SK-N-DZ (cell line): Measurements from ENCODE around the gene IL22RA1.

Experiments
- DNase-seq: peaks from one replicate; pipeline ENCODE4 v3.0.0-alpha.2; 2015; ENCODE audit warnings: low spot score

The IL22RA1 gene

GRCh38 chr1:24138476-24139221 lies 4.3 kb downstream of the IL22RA1 start:
- DNase-seq: no peak

DNA sequence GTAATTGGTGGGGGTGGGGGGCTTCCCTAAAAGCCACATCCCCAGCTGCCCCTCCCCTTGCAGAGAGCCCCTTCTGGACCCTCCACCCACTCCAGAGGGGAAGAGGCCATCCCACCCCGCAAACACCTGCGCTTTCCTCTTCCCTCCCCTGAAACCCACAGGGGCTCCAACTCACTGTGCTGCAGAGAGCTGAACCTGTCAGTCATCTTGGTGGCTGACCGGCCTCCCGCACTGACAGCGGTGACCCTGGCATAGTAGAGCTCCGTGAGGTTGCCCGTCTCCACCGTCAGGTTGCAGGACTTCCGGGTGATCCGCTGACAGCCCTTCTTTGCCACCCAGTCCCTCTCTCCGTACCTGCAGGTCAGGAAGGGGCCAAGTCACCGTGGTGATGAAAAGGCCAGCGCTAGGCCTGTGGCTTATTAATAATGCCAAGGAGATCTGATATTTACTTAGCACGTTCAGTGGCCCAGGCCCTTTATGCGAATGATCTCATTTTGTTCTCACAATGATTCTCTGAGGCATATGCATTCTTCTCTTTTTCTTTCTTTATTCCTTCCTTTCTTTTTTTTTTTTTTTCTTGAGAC lies 5.9 kb downstream of the IL22RA1 start:
- no peak for DNase-seq

- DNase-seq: no peak
These were observed 8.6 kb downstream of the IL22RA1 start for GRCh38 chr1:24134376-24134775.

DNA sequence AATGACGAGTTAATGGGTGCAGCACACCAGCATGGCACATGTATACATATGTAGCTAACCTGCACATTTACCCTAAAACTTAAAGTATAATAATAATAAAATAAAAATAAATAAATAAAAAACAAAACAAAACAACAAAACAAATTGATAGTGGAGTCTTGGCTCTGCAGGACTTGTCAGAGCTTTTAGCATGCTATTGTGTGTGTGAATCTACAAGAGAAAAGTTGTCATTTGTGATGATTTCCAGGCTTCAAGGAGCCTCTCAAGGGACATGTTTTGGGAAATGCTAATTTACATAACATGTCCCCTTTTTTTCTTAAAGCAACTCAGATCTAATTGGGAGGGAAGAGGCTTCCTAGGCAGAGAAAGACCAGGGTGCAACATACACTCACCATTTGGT lies 9.1 kb downstream of the IL22RA1 start:
- no peak for DNase-seq

DNA sequence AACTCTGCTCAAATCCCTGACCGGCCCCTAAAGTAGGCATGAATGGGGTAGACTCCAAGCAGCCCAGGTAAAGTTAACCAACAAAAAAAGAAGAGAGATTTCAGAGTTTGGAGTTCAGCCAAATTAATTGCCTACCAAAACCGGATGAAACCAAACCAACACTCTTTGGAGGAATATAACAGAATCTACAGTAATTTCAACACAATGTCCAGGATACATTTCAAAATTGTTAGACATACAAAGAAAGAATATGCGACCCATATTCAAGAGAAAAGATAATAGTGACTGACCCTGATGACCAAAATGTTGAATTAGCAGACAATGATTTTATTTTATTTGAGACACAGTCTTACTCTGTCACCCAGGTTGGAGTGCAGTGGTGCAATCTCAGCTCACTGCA lies 12.6 kb downstream of the IL22RA1 start:
- no peak for DNase-seq

DNA sequence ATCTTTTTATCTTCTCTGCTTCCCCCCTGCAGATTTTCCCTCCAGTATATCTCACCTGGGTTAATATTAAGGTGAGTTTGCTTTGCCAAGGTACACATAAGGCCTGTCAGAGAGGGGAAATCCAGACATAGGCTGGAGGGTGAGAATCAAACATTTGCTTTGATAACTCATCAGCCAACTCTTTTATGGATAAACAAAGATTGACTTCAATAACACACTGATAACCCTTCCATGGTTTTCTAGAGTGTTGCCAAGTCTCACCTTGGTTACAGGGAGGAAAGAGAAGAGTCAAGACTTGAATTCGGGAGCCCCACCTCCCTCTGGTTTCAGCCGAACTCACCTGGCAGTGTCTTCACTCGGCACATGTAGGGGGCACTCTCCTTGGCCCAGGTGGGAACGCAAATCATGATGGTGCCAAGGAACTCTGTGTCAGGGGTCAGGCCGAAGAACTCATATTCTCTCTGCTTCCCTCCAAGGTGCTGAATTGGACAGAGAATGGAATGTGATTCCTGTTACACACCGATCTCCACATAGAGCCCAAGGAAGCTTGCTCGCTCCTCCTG lies 15.1 kb downstream of the IL22RA1 start:
- DNase-seq: no peak

GRCh38 chr1:24127134-24127800 lies 15.7 kb downstream of the IL22RA1 start:
- no peak for DNase-seq

- DNase-seq: no peak
These were observed 16.3 kb downstream of the IL22RA1 start for GRCh38 chr1:24126672-24127023.

GRCh38 chr1:24126018-24126671 lies 16.8 kb downstream of the IL22RA1 start:
- no peak for DNase-seq

DNA sequence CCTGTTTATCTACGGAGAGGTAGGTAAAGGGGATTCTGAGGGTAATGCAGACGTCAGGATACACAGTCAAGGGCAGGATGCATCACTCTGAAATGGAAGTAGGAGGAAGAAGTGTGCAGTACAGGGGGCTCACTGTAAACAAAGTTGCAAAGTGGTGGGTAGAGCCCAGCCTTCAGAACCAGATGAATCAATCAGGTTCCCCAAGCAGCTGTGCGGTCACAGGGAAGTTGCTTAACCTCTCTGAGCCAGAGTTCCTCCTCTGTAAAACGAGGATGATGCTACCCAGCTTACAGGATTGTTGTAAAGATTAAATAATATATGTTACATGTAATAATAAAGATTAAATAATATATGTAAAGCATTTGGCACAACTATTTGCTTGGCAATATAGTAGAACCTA lies 17.5 kb downstream of the IL22RA1 start:
- DNase-seq: no peak

DNA sequence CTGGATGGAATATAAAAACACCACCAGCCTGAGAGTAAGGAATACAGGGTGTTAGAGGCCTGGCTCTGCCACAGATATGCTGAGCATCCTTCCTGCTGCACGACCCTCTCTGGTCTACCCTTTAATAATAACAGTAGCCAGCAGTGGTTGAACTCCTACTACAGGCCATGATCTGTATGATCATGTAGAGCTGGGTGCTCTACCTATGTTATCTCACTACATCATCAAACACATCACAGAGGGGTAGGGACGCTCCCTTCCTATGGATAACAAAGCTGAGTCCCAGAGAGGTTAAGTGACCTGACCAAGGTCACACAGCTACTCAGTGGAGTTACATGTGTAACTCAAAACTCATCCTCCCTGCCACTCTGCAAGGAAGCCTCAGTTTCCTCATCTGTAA lies 18.0 kb downstream of the IL22RA1 start:
- no peak for DNase-seq

- DNase-seq: no peak
These were observed 19.3 kb downstream of the IL22RA1 start for GRCh38 chr1:24123611-24124010.

DNA sequence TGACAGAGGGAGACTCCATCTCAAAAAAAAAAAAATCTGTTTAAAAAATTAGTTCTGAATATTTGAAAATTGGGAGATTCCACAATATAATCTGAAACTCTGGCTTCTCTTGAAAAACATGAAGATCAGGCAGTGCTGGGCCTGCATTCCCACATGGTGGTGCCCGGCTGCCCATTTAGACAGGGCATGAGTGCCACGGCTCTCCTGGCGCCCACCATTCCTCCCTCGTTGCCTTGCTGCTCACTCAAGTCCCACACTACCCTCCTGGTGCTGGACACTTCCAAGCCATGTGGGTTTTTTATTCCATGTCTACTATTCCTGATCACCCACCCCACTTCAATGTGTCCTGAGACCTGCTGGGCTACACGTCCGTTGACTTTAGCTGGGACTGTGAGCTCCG lies 20.2 kb downstream of the IL22RA1 start:
- no peak for DNase-seq

DNA sequence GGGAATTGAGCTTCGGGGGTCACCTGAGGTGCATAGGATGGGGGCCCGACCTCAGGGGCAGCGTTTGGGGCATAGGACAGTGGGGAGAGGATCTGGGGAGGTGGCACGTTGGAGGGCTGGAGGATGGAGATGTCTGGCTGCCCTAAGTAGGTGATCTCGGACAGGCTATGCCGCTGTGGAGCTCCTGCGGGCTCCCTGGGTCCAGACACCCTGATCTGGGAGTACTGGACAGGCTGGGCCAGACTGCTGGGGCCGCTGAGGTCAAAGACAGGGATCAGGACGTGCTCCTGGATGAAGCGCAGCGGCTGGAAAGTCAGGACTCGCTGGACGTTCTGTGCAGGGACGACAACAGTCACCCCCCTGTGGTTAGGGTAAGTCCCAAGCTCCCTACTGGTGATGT lies 21.5 kb downstream of the IL22RA1 start:
- DNase-seq: no peak

- DNase-seq: no peak
These were observed 22.0 kb downstream of the IL22RA1 start for GRCh38 chr1:24120965-24121364.

GRCh38 chr1:24119859-24120756 lies 22.8 kb downstream of the IL22RA1 start:
- DNase-seq: no peak

GRCh38 chr1:24119489-24119858 lies 23.5 kb downstream of the IL22RA1 start:
- no peak for DNase-seq

DNA sequence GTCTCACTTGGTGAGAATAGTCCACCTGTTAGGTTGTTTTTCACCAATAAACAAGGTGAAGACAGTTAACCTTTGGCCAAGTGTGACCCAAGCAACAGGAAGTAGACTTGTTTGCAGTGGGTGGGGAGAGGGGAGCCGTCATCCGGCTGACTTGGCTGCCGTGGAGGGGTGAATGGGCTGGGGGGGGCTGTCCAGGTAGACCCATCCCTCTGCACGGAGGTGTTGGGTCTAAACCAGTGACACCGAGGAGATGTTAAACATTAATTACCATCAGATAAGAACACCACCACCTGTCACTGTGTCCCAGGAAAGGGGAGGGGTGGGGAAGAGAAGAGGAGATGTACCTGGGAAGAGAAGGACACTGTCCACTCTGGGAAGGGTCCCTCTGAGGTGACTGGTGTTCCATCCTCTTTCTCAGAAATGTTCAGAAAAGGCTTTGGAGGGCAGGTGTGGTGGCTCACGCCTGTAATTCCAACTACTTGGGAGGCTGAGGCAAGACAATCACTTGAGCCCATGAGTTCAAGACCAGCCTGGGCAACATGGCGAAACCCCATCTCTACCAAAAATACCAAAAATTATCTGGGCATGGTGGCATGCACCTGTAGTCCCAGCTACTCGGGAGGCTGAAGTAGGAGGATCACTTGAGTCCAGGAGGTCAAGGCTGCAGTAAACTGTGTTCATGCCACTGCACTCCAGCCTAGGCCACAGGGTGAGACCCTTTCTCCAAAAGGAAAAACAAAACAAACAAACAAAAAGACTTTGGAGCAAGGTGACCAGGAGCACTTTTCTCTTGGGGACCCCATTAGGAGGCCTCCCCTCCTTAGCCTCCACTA lies 24.3 kb downstream of the IL22RA1 start:
- DNase-seq: no peak

- DNase-seq: no peak
These were observed 25.1 kb downstream of the IL22RA1 start for GRCh38 chr1:24117722-24118409.

DNA sequence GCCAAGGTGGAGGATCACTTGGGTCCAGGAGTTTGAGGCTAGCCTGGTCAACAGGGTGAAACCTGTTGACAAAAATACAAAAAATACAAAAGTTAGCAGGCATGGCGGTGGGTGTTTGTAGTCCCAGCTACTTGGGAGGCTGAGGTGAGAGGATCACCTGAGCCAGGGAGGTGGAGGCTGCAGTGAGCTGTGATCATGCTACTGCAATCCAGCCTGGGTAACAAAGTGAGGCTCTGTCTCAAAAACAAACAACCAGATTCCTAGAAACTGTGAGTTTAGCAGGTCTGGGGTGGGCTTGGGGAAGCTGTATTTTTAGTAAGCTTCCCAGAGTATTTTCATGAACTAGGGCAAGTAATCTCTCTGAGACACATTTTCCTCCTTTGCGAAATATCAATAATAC lies 25.8 kb downstream of the IL22RA1 start:
- DNase-seq: no peak
